ENCODE results near the gene TBC1D19. TPM values are rescaled to one million over a fixed set of nuclear protein-coding genes. Genes with fewer than 3 reads are reported as not detected.

The TBC1D19 gene
- total and polyA plus RNA-seq, 9 of the 15 experiments (the other 6 are each of a cell fraction or from before 2014, with no cell fraction given), result 0.73 to 5.6 (median 3.7) TPM

DNA sequence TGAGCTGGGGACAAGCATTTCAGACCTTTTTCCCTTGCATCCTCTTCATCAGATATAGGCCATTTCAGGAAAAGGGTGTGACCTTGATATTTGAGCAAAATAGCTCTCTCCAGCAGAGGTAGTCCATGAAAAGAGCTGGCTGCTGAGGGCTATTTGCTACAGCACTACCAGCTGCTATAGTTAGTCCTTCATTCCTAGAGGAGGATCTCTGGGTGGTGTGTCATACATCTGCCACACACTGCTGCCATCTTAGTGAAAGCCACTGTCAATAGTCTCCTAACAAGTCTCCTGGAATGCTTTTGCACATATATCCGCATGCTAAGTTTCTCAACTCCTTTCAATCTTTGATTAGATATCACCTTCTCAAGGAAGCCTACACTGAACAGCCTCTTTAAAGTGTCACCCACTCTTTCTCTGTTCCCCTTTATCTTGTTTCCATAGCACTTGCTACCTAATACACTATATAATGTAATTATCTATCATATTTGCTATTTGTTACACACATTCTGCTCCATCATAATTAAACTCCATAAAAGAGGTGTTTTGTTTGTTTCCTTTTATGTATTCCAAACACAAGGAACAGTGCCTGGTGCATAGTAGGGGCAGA is 131.9 kb downstream of the TBC1D19 start:
- POLR2A ChIA-PET, result interaction anchor here (0.8 kb wide), 1 partner anchor 9 kb away, joined by 3 read pairs; no protein-coding TSS in a partner anchor
- Histone ChIP-seq H3K27ac (ENCODE audit: extremely low read depth, low read depth, low read length) (no peak overlapping the region), H3K4me3 (no peak overlapping the region), H2AFZ (ENCODE audit: low read depth, low read length) (no peak overlapping the region), H3K27me3 (ENCODE audit: control insufficient read depth in 2 of 2, insufficient read depth in 2 of 2, low read length in 2 of 2) (no peaks in the 10 kb centered on the region), H3K4me2 (ENCODE audit: insufficient read depth, low read length) (no peak overlapping the region), H3K4me1 (replicated peaks in 1 of 2; ENCODE audit: control insufficient read depth in 2 of 2, insufficient read depth in 2 of 2, low read length in 2 of 2) (no peaks in the 10 kb centered on the region), H3K9me3 (replicated peaks; ENCODE audit: control insufficient read depth, insufficient read depth, low read depth, low read length) (no peaks in the 10 kb centered on the region; the same call in 1 of the 2 replicates), H4K20me1 (replicated peaks; ENCODE audit: control insufficient read depth, insufficient read depth, low read length) (no peaks in the 10 kb centered on the region), H3K36me3 (ENCODE audit: control insufficient read depth, insufficient read depth, low read length) (no peaks in the 10 kb centered on the region), H3K79me2 (ENCODE audit: control insufficient read depth, insufficient read depth, low read length) (no peaks in the 10 kb centered on the region), H3K9ac (ENCODE audit: insufficient read depth in 1 of 2, low read depth in 2 of 2, low read length in 2 of 2) (no peak overlapping the region), H3K9me1 (ENCODE audit: control insufficient read depth, insufficient read depth, low read length) (no peaks in the 10 kb centered on the region)
- no peak for ATAC-seq
- no TSS peak for BruUV-seq (replicated peaks)
- no peak for FAIRE-seq
- intact Hi-C loops (cut with micrococcal nuclease) (no loop called here), in situ Hi-C loops (cut with MboI) (no loop called here)
- DNase-seq (ENCODE audit: extremely low read depth in 1 of 4, low spot score in 3 of 4), result no peak
- TF ChIP-seq, protein P1, sequence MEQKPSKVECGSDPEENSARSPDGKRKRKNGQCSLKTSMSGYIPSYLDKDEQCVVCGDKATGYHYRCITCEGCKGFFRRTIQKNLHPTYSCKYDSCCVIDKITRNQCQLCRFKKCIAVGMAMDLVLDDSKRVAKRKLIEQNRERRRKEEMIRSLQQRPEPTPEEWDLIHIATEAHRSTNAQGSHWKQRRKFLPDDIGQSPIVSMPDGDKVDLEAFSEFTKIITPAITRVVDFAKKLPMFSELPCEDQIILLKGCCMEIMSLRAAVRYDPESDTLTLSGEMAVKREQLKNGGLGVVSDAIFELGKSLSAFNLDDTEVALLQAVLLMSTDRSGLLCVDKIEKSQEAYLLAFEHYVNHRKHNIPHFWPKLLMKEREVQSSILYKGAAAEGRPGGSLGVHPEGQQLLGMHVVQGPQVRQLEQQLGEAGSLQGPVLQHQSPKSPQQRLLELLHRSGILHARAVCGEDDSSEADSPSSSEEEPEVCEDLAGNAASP (IDR thresholded peaks at IDR 0.05), result no peak
- no peak for TF ChIP-seq KDM4B (IDR thresholded peaks at IDR 0.05; ENCODE audit: borderline replicate concordance in 2 of 2, low read depth in 1 of 2)
- no peak for TF ChIP-seq KLF10 (CRISPR knock-in tag; IDR thresholded peaks at IDR 0.05)
- no peak for TF ChIP-seq FUS (optimal IDR thresholded peaks at IDR 0.05; ENCODE audit: low read depth, low read length)
- TF ChIP-seq, protein P2, sequence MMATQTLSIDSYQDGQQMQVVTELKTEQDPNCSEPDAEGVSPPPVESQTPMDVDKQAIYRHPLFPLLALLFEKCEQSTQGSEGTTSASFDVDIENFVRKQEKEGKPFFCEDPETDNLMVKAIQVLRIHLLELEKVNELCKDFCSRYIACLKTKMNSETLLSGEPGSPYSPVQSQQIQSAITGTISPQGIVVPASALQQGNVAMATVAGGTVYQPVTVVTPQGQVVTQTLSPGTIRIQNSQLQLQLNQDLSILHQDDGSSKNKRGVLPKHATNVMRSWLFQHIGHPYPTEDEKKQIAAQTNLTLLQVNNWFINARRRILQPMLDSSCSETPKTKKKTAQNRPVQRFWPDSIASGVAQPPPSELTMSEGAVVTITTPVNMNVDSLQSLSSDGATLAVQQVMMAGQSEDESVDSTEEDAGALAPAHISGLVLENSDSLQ (IDR thresholded peaks at IDR 0.05), result no peak
- TF ChIP-seq, protein P3, sequence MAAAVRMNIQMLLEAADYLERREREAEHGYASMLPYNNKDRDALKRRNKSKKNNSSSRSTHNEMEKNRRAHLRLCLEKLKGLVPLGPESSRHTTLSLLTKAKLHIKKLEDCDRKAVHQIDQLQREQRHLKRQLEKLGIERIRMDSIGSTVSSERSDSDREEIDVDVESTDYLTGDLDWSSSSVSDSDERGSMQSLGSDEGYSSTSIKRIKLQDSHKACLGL (CRISPR knock-in tag; IDR thresholded peaks at IDR 0.05; ENCODE audit: borderline replicate concordance, poor library complexity, severe bottlenecking), result no peak
- TF ChIP-seq ZFP1 (CRISPR knock-in tag; IDR thresholded peaks at IDR 0.05), result no peak
- no peak for TF ChIP-seq HCFC1 (IDR thresholded peaks at IDR 0.05; ENCODE audit: low read depth, low read length)
- no peak for TF ChIP-seq ZNF766 (CRISPR knock-in tag; conservative IDR thresholded peaks at IDR 0.05)
- no peak for TF ChIP-seq SRSF1 (IDR thresholded peaks at IDR 0.05; ENCODE audit: low read depth, low read length)
- TF ChIP-seq, protein P4, sequence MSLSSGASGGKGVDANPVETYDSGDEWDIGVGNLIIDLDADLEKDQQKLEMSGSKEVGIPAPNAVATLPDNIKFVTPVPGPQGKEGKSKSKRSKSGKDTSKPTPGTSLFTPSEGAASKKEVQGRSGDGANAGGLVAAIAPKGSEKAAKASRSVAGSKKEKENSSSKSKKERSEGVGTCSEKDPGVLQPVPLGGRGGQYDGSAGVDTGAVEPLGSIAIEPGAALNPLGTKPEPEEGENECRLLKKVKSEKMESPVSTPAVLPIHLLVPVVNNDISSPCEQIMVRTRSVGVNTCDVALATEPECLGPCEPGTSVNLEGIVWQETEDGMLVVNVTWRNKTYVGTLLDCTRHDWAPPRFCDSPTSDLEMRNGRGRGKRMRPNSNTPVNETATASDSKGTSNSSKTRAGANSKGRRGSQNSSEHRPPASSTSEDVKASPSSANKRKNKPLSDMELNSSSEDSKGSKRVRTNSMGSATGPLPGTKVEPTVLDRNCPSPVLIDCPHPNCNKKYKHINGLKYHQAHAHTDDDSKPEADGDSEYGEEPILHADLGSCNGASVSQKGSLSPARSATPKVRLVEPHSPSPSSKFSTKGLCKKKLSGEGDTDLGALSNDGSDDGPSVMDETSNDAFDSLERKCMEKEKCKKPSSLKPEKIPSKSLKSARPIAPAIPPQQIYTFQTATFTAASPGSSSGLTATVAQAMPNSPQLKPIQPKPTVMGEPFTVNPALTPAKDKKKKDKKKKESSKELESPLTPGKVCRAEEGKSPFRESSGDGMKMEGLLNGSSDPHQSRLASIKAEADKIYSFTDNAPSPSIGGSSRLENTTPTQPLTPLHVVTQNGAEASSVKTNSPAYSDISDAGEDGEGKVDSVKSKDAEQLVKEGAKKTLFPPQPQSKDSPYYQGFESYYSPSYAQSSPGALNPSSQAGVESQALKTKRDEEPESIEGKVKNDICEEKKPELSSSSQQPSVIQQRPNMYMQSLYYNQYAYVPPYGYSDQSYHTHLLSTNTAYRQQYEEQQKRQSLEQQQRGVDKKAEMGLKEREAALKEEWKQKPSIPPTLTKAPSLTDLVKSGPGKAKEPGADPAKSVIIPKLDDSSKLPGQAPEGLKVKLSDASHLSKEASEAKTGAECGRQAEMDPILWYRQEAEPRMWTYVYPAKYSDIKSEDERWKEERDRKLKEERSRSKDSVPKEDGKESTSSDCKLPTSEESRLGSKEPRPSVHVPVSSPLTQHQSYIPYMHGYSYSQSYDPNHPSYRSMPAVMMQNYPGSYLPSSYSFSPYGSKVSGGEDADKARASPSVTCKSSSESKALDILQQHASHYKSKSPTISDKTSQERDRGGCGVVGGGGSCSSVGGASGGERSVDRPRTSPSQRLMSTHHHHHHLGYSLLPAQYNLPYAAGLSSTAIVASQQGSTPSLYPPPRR (CRISPR knock-in tag; IDR thresholded peaks at IDR 0.05; ENCODE audit: borderline replicate concordance), result no peak
- CTCF ChIA-PET (ENCODE audit: low intra/inter-chr PET ratio), result no interaction called here
- 80% methylated on average over 1 of the region's 1 CpG for WGBS (ENCODE audit: insufficient coverage, low coverage, missing lambda C conversion rate)
